ENCODE data around the gene PMM2. TPM values are rescaled to one million over a fixed set of nuclear protein-coding genes. Genes with fewer than 3 reads are reported as not detected.

PMM2 gene
- total and polyA plus RNA-seq, 2 donors (not counting 3 experiments of a cell fraction or from before 2014, with no cell fraction given): 29.0 to 61.3 TPM

GRCh38 chr16:8768283-8768682, 29.4 kb upstream of the PMM2 start:
- H3K9ac ChIP-seq (replicated peaks; ENCODE audit: extremely low read depth, insufficient read depth, low read length): no peak overlapping the region
- H3K4me1 ChIP-seq (ENCODE audit: control insufficient read depth, extremely low read depth, insufficient read depth, low read length): no peaks in the 10 kb centered on the region
- FAIRE-seq (no peak), DNase-seq (ENCODE audit: low read depth, low spot score) (no peak)
- no peaks in the 10 kb centered on the region for H3K79me2 ChIP-seq (ENCODE audit: control insufficient read depth, insufficient read depth, low read length)
- no peak overlapping the region for H3K27ac ChIP-seq (ENCODE audit: insufficient read depth, low read depth, low read length)
- CTCF ChIA-PET: no interaction called here
- no TSS peak for BruUV-seq (replicated peaks)
- no peak overlapping the region for H3K4me2 ChIP-seq (ENCODE audit: insufficient read depth, low read length)
- no peaks in the 10 kb centered on the region for H4K20me1 ChIP-seq (replicated peaks; ENCODE audit: control insufficient read depth, extremely low read depth, insufficient read depth, low read length)
- no peaks in the 10 kb centered on the region for H3K9me3 ChIP-seq (replicated peaks; ENCODE audit: control insufficient read depth, insufficient read depth, low read length)
- H3K27me3 ChIP-seq (ENCODE audit: control insufficient read depth in 2 of 2, insufficient read depth in 2 of 2, low read length in 2 of 2): no peaks in the 10 kb centered on the region
- H3K36me3 ChIP-seq (ENCODE audit: control insufficient read depth in 2 of 2, extremely low read depth in 1 of 2, insufficient read depth in 2 of 2, low read length in 2 of 2): no peaks in the 10 kb centered on the region
- intact Hi-C loops (cut with micrococcal nuclease) (no loop called here), dilution Hi-C loops (cut with MboI; ENCODE audit: extremely low pct_ligation_motif_present, low sequenced_read_pairs) (no loop called here)
- H2AFZ ChIP-seq (ENCODE audit: low read depth, low read length): no peak overlapping the region
- H3K4me3 ChIP-seq (replicated peaks in 1 of 3; ENCODE audit: insufficient read depth in 1 of 3, low read depth in 1 of 3, low read length in 3 of 3): no peak overlapping the region
- no peaks in the 10 kb centered on the region for H3K9me1 ChIP-seq (replicated peaks; ENCODE audit: control insufficient read depth, extremely low read depth, insufficient read depth, low read length)
- no peak for TF ChIP-seq JUN (IDR thresholded peaks at IDR 0.05; ENCODE audit: borderline replicate concordance, insufficient read depth, insufficient read length, low read depth)
- no peak for TF ChIP-seq FOS (IDR thresholded peaks at IDR 0.05; ENCODE audit: borderline replicate concordance, insufficient read depth, low read length)
- TF ChIP-seq POLR2A (IDR thresholded peaks at IDR 0.05; ENCODE audit: low read depth, low read length): no peak
- TF ChIP-seq EZH2 (IDR thresholded peaks at IDR 0.05; ENCODE audit: borderline replicate concordance, low read depth, low read length, severe bottlenecking): no peak
- TF ChIP-seq, protein P1, sequence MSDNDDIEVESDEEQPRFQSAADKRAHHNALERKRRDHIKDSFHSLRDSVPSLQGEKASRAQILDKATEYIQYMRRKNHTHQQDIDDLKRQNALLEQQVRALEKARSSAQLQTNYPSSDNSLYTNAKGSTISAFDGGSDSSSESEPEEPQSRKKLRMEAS (IDR thresholded peaks at IDR 0.05; ENCODE audit: insufficient read depth, insufficient read length): no peak
- POLR2A ChIA-PET: no interaction called here

DNA sequence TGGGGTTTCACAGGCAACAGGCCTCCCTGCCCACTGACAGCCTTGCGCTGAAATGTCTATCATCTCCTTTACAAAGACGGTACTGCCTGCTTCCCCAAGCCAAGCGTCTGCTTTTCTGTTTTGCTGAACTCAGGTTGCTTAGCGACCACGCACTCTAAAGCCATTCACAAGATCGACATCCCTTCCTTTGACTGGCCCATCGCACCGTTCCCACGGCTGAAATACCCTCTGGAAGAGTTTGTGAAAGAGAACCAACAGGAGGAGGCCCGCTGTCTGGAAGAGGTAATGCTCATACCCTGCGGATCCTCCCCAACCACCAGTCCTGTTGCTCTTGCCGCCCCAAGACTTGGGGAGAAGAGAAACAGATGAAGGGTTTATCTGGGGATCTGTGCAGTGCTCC, 28.9 kb upstream of the PMM2 start:
- dilution Hi-C loops (cut with MboI; ENCODE audit: extremely low pct_ligation_motif_present, low sequenced_read_pairs): no loop called here
- DNase-seq (ENCODE audit: low read depth, low spot score): no peak

More for the DNA sequence above, 28.9 kb upstream of the PMM2 start:
- ChIA-PET POLR2A (no interaction called here), CTCF (no interaction called here)
- Histone ChIP-seq H3K27ac (ENCODE audit: insufficient read depth, low read depth, low read length) (no peak overlapping the region), H3K4me2 (ENCODE audit: insufficient read depth, low read length) (no peak overlapping the region), H3K4me3 (replicated peaks in 1 of 3; ENCODE audit: insufficient read depth in 1 of 3, low read depth in 1 of 3, low read length in 3 of 3) (no peak overlapping the region), H3K4me1 (ENCODE audit: control insufficient read depth, extremely low read depth, insufficient read depth, low read length) (no peaks in the 10 kb centered on the region), H2AFZ (ENCODE audit: low read depth, low read length) (no peak overlapping the region), H4K20me1 (replicated peaks; ENCODE audit: control insufficient read depth, extremely low read depth, insufficient read depth, low read length) (no peaks in the 10 kb centered on the region), H3K79me2 (ENCODE audit: control insufficient read depth, insufficient read depth, low read length) (no peaks in the 10 kb centered on the region), H3K9me1 (replicated peaks; ENCODE audit: control insufficient read depth, extremely low read depth, insufficient read depth, low read length) (no peaks in the 10 kb centered on the region), H3K9ac (replicated peaks; ENCODE audit: extremely low read depth, insufficient read depth, low read length) (no peak overlapping the region), H3K9me3 (replicated peaks; ENCODE audit: control insufficient read depth, insufficient read depth, low read length) (no peaks in the 10 kb centered on the region), H3K27me3 (ENCODE audit: control insufficient read depth in 2 of 2, insufficient read depth in 2 of 2, low read length in 2 of 2) (no peaks in the 10 kb centered on the region), H3K36me3 (ENCODE audit: control insufficient read depth in 2 of 2, extremely low read depth in 1 of 2, insufficient read depth in 2 of 2, low read length in 2 of 2) (no peaks in the 10 kb centered on the region)
- BruUV-seq (replicated peaks): no TSS peak
- intact Hi-C loops (cut with micrococcal nuclease): no loop called here
- FAIRE-seq: no peak
- TF ChIP-seq EZH2 (IDR thresholded peaks at IDR 0.05; ENCODE audit: borderline replicate concordance, low read depth, low read length, severe bottlenecking) (no peak), MYC (IDR thresholded peaks at IDR 0.05; ENCODE audit: low read depth, low read length) (no peak)
